Measurements from ENCODE around the gene TBC1D5.

- TF ChIP-seq REST (IDR thresholded peaks at IDR 0.05; ENCODE audit: insufficient read depth in 1 of 2, low read depth in 2 of 2, low read length in 1 of 2) (no peak), CTCF (IDR thresholded peaks at IDR 0.05) (no peak), POLR2AphosphoS5 (IDR thresholded peaks at IDR 0.05; ENCODE audit: low read depth, low read length) (no peak), SIN3A (IDR thresholded peaks at IDR 0.05; ENCODE audit: borderline replicate concordance, insufficient read depth, low read depth, low read length) (no peak), TCF7L2 (IDR thresholded peaks at IDR 0.05; ENCODE audit: low read depth, low read length) (no peak)
Observed at GRCh38 chr3:17329927-17330326, 412.5 kb downstream of the TBC1D5 start.

Data from Panc1 (cell line).